GM23338 (cell line): ENCODE data around the gene FAM13C. TPM values are rescaled to one million over a fixed set of nuclear protein-coding genes. Genes with fewer than 3 reads are reported as not detected.
"Not testable (repeated sequence)": the region's sequence is repeated elsewhere in the genome, so short reads cannot be mapped to it uniquely, and the experiment has no call there.

Experiments
- ATAC-seq: fragments of 200-7000 bp; cut with Tn5 transposase; 3 replicates; pipeline ENCODE4 v1.9.1; 2020
- DNase-seq: peaks from one replicate; pipeline ENCODE4 v3.0.0-alpha.2; 2015; ENCODE audit warnings: low spot score
- H2AFZ ChIP-seq: fragments of 200-600 bp; sonication (generic); 2 replicates; pipeline ENCODE4 v1.8.0; 2016; ENCODE audit warnings: antibody characterized with exemption, mild to moderate bottlenecking, moderate library complexity
- H3F3A ChIP-seq: fragments of 200-600 bp; sonication (generic); replicated peaks from 2 replicates; pipeline ENCODE4 v1.8.0; 2017; ENCODE audit warnings: antibody characterized with exemption, mixed run types, low read depth
- H3K27ac ChIP-seq: fragments of 200-600 bp; sonication (generic); 2 replicates; pipeline ENCODE4 v1.6.1; 2016; ENCODE audit warnings: low read depth
- H3K27me3 ChIP-seq: fragments of 200-600 bp; sonication (generic); 2 replicates; pipeline ENCODE4 v1.8.0; 2016; ENCODE audit warnings: mild to moderate bottlenecking, mixed run types, moderate library complexity; ENCODE audit not compliant: insufficient read depth
- H3K36me3 ChIP-seq: fragments of 200-600 bp; sonication (generic); 2 replicates; pipeline ENCODE4 v1.8.0; 2016; ENCODE audit warnings: mild to moderate bottlenecking; ENCODE audit not compliant: insufficient read depth
- H3K4me1 ChIP-seq: fragments of 200-600 bp; sonication (generic); 2 replicates; pipeline ENCODE4 v1.8.0; 2016; ENCODE audit warnings: mild to moderate bottlenecking, moderate library complexity; ENCODE audit not compliant: insufficient read depth
- H3K4me2 ChIP-seq: fragments of 200-600 bp; sonication (generic); 2 replicates; pipeline ENCODE4 v1.7.1; 2017; ENCODE audit warnings: mixed run types
- H3K4me3 ChIP-seq: fragments of 200-600 bp; sonication (generic); 2 replicates; pipeline ENCODE4 v1.6.1; 2016; ENCODE audit warnings: mixed run types
- H3K79me2 ChIP-seq: fragments of 200-600 bp; sonication (generic); replicated peaks from 2 replicates; pipeline ENCODE4 v1.8.0; 2017; ENCODE audit warnings: mild to moderate bottlenecking; ENCODE audit not compliant: insufficient read depth
- H3K9me2 ChIP-seq: fragments of 200-600 bp; sonication (generic); 2 replicates; pipeline ENCODE4 v1.8.0; 2017; ENCODE audit not compliant: insufficient read depth
- H4K20me1 ChIP-seq: fragments of 200-600 bp; sonication (generic); replicated peaks from 2 replicates; pipeline ENCODE4 v1.8.0; 2017; ENCODE audit warnings: mild to moderate bottlenecking; ENCODE audit not compliant: insufficient read depth
- H3K27ac Mint-ChIP-seq: 2 replicates; pipeline ENCODE4 v1.8.0; 2020; ENCODE audit warnings: inconsistent platforms, mild to moderate bottlenecking, moderate library complexity, mixed read lengths
- H3K27me3 Mint-ChIP-seq: 3 replicates; pipeline ENCODE4 v1.8.0; 2022; ENCODE audit warnings: low read depth, mild to moderate bottlenecking, moderate library complexity, mixed read lengths, inconsistent platforms; ENCODE audit not compliant: insufficient read depth, poor library complexity
- H3K36me3 Mint-ChIP-seq: 3 replicates; pipeline ENCODE4 v1.8.0; 2021; ENCODE audit warnings: low read depth, mild to moderate bottlenecking, inconsistent platforms, moderate library complexity, mixed read lengths
- H3K4me1 Mint-ChIP-seq: 3 replicates; pipeline ENCODE4 v1.8.0; 2020; ENCODE audit warnings: mild to moderate bottlenecking, inconsistent platforms, mixed read lengths
- H3K4me3 Mint-ChIP-seq: 3 replicates; pipeline ENCODE4 v1.8.0; 2021; ENCODE audit warnings: moderate library complexity, mild to moderate bottlenecking, inconsistent platforms, mixed read lengths
- H3K9me3 Mint-ChIP-seq: 3 replicates; pipeline ENCODE4 v1.8.0; 2020; ENCODE audit warnings: moderate library complexity, mild to moderate bottlenecking, inconsistent platforms, mixed read lengths
- EZH2 ChIP-seq: fragments of 200-600 bp; sonication (generic); IDR thresholded peaks from one replicate; pipeline ENCODE4 v1.8.0; 2017; ENCODE audit warnings: antibody characterized with exemption, mild to moderate bottlenecking, low read depth; ENCODE audit not compliant: unreplicated experiment
- STAT1 ChIP-seq: IDR thresholded peaks from one replicate; pipeline ENCODE4 v1.6.1; 2016; ENCODE audit warnings: antibody characterized with exemption; ENCODE audit not compliant: unreplicated experiment
- ZNF114 ChIP-seq: fragments of 250-450 bp; sonication (Bioruptor Pico); IDR thresholded peaks from 2 replicates; pipeline ENCODE4 v1.5.0; 2020; ENCODE audit warnings: mild to moderate bottlenecking, moderate library complexity
- ZNF331 ChIP-seq: fragments of 250-450 bp; sonication (Bioruptor Pico); IDR thresholded peaks from 2 replicates; pipeline ENCODE4 v1.5.0; 2020; ENCODE audit warnings: low read depth, mild to moderate bottlenecking, moderate library complexity
- polyA plus RNA-seq: library from polyadenylated mRNA; unstranded; fragments of >200 nt; fragmentation: Nextera tagmentation; extraction: Ambion mirVana; gene quantifications from 2 replicates; pipeline ENCODE4 v1.2.1, GENCODE V29; 2016
- total RNA-seq: library from RNA; depleted of rRNA; stranded (reverse); fragments of >200 nt; shearing (Covaris generic); gene quantifications from 2 replicates; pipeline ENCODE4 v1.2.3, GENCODE V29; 2014
- TF ChIP-seq, protein P1 (sequence below), 2 experiments: fragments of 200-600 bp in 1 of 2; sonication (generic) in 1 of 2; conservative IDR thresholded peaks; 2 replicates each; pipeline versions ENCODE4 v1.5.1 to v1.6.1; 2016 to 2017; ENCODE audit warnings: antibody characterized with exemption in 2 of 2, low read depth in 2 of 2, mild to moderate bottlenecking in 2 of 2, moderate library complexity in 1 of 2
- TF ChIP-seq, protein P2 (sequence below): fragments of 250-450 bp; sonication (Bioruptor Pico); IDR thresholded peaks from 2 replicates; pipeline ENCODE4 v1.5.0; 2020; ENCODE audit warnings: mild to moderate bottlenecking, moderate library complexity
- TF ChIP-seq, protein P3 (sequence below): IDR thresholded peaks from 2 replicates; pipeline ENCODE4 v1.6.1; 2016; ENCODE audit warnings: antibody characterized with exemption

Gene FAM13C
- total and polyA plus RNA-seq, 2 experiments from 2014 or later = 0.94 to 2.1 TPM

DNA sequence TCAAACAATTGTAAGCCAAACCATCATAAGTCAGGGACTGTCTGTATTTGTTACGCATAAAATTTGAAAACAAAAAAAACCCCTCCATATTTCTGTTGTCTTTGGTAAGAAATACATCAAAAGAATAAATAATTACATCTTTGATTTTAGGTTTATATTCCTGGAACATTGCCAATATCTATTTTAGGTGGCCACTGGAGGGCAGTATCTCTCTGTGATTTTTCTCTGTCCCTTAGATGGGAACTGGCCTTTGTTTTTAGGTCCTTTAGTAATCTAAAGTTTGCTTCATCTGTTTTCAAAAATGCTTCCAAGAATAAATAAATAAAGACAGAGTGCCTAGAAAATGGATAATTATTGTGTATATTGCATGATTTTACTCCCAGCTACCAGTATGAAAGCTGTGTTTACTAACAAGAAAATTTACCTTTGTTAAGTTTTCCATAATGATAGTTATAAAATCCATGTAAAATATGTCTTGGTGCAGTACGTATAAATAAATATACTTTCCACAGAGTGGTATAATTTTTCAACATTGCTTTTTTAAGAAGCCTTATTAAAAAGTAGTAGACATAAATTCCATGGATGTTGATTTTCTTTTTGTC lies 121.7 kb downstream of the FAM13C start:
- H3K27me3 Mint-ChIP-seq = no peaks in the 10 kb centered on the region
- no peaks in the 10 kb centered on the region for H3K4me1 ChIP-seq
- no peaks in the 10 kb centered on the region for H4K20me1 ChIP-seq
- TF ChIP-seq, protein P1, sequence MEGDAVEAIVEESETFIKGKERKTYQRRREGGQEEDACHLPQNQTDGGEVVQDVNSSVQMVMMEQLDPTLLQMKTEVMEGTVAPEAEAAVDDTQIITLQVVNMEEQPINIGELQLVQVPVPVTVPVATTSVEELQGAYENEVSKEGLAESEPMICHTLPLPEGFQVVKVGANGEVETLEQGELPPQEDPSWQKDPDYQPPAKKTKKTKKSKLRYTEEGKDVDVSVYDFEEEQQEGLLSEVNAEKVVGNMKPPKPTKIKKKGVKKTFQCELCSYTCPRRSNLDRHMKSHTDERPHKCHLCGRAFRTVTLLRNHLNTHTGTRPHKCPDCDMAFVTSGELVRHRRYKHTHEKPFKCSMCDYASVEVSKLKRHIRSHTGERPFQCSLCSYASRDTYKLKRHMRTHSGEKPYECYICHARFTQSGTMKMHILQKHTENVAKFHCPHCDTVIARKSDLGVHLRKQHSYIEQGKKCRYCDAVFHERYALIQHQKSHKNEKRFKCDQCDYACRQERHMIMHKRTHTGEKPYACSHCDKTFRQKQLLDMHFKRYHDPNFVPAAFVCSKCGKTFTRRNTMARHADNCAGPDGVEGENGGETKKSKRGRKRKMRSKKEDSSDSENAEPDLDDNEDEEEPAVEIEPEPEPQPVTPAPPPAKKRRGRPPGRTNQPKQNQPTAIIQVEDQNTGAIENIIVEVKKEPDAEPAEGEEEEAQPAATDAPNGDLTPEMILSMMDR (conservative IDR thresholded peaks at IDR 0.05; ENCODE audit: low read depth in 2 of 2) = peak; percentile 72 to 92
- TF ChIP-seq ZNF331 (CRISPR knock-in tag) = no peak
- no peak overlapping the region for H3K4me3 Mint-ChIP-seq
- no peak overlapping the region for H3K4me3 ChIP-seq
- H3F3A ChIP-seq = no peaks in the 10 kb centered on the region
- H3K9me3 Mint-ChIP-seq = peaks cover 4% of the 10 kb centered on the region; the same call in 1 of the 3 replicates
- H2AFZ ChIP-seq = no peak overlapping the region
- H3K27ac Mint-ChIP-seq = no peak overlapping the region
- H3K4me2 ChIP-seq = no peak overlapping the region
- H3K9me2 ChIP-seq = no peaks in the 10 kb centered on the region
- H3K36me3 ChIP-seq = no peaks in the 10 kb centered on the region
- DNase-seq (peak; percentile 66), ATAC-seq (no peak; the same call in 2 of the 3 replicates)
- H3K36me3 Mint-ChIP-seq = 0 out of 3 replicates have a peak, but pooled peaks cover 3% of the 10 kb centered on the region
- no peaks in the 10 kb centered on the region for H3K79me2 ChIP-seq
- H3K4me1 Mint-ChIP-seq = peaks cover 5% of the 10 kb centered on the region; the same call in 1 of the 3 replicates
- no peaks in the 10 kb centered on the region for H3K27me3 ChIP-seq
- H3K27ac ChIP-seq = no peak overlapping the region

DNA sequence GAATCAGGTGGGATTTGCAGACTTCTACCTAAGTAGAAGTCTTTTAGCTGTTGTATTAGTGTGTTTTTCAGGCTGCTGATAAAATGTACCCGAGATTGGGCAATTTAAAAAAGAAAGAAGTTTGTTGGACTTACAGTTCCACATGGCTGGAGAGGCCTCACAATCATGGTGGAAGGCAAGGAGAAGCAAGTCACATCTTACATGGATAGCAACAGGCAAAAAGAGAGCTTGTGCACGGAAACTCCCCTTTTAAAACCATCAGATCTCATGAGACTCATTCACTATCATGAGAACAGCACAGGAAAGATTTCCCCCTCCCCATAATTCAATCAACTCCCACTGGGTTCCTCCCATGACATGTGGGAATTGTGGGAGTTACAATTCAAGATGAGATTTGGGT lies 123.2 kb downstream of the FAM13C start:
- H3K27ac ChIP-seq = not testable (repeated sequence)

DNA sequence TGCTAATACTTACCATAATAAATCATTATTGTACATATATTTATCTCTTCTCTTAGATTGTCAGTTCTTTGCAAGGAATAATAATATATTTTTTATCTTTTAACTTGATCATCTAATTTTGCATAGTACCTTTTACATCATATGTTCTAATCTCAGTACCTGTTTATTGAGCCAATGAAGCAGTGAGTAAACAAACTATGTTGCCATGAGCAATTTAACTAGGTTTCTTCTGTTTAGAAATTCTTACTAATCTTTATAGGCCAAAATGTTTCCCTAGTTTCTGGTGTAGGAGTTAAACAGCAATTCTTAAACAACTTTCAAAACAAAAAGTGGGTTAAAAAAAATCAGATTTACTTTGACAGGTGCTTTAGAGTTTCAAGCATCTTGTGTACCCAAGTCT lies 124.6 kb downstream of the FAM13C start:
- Histone ChIP-seq H3K27me3 (no peaks in the 10 kb centered on the region), H2AFZ (no peak overlapping the region), H3K9me2 (no peaks in the 10 kb centered on the region), H3K27ac (no peak overlapping the region), H4K20me1 (no peaks in the 10 kb centered on the region), H3K4me3 (no peak overlapping the region), H3F3A (no peaks in the 10 kb centered on the region), H3K4me1 (no peaks in the 10 kb centered on the region), H3K4me2 (no peak overlapping the region), H3K79me2 (no peaks in the 10 kb centered on the region), H3K36me3 (no peaks in the 10 kb centered on the region)
- Mint-ChIP-seq H3K4me1 (no peaks in the 10 kb centered on the region), H3K36me3 (0 out of 3 replicates have a peak, but pooled peaks cover 3% of the 10 kb centered on the region), H3K4me3 (no peak overlapping the region), H3K27me3 (no peaks in the 10 kb centered on the region), H3K27ac (no peak overlapping the region), H3K9me3 (peaks cover 4% of the 10 kb centered on the region; the same call in 1 of the 3 replicates)
- no peak for DNase-seq
- no peak for ATAC-seq
- TF ChIP-seq STAT1 (no peak), ZNF114 (CRISPR knock-in tag) (no peak), EZH2 (no peak)
- TF ChIP-seq, protein P2, sequence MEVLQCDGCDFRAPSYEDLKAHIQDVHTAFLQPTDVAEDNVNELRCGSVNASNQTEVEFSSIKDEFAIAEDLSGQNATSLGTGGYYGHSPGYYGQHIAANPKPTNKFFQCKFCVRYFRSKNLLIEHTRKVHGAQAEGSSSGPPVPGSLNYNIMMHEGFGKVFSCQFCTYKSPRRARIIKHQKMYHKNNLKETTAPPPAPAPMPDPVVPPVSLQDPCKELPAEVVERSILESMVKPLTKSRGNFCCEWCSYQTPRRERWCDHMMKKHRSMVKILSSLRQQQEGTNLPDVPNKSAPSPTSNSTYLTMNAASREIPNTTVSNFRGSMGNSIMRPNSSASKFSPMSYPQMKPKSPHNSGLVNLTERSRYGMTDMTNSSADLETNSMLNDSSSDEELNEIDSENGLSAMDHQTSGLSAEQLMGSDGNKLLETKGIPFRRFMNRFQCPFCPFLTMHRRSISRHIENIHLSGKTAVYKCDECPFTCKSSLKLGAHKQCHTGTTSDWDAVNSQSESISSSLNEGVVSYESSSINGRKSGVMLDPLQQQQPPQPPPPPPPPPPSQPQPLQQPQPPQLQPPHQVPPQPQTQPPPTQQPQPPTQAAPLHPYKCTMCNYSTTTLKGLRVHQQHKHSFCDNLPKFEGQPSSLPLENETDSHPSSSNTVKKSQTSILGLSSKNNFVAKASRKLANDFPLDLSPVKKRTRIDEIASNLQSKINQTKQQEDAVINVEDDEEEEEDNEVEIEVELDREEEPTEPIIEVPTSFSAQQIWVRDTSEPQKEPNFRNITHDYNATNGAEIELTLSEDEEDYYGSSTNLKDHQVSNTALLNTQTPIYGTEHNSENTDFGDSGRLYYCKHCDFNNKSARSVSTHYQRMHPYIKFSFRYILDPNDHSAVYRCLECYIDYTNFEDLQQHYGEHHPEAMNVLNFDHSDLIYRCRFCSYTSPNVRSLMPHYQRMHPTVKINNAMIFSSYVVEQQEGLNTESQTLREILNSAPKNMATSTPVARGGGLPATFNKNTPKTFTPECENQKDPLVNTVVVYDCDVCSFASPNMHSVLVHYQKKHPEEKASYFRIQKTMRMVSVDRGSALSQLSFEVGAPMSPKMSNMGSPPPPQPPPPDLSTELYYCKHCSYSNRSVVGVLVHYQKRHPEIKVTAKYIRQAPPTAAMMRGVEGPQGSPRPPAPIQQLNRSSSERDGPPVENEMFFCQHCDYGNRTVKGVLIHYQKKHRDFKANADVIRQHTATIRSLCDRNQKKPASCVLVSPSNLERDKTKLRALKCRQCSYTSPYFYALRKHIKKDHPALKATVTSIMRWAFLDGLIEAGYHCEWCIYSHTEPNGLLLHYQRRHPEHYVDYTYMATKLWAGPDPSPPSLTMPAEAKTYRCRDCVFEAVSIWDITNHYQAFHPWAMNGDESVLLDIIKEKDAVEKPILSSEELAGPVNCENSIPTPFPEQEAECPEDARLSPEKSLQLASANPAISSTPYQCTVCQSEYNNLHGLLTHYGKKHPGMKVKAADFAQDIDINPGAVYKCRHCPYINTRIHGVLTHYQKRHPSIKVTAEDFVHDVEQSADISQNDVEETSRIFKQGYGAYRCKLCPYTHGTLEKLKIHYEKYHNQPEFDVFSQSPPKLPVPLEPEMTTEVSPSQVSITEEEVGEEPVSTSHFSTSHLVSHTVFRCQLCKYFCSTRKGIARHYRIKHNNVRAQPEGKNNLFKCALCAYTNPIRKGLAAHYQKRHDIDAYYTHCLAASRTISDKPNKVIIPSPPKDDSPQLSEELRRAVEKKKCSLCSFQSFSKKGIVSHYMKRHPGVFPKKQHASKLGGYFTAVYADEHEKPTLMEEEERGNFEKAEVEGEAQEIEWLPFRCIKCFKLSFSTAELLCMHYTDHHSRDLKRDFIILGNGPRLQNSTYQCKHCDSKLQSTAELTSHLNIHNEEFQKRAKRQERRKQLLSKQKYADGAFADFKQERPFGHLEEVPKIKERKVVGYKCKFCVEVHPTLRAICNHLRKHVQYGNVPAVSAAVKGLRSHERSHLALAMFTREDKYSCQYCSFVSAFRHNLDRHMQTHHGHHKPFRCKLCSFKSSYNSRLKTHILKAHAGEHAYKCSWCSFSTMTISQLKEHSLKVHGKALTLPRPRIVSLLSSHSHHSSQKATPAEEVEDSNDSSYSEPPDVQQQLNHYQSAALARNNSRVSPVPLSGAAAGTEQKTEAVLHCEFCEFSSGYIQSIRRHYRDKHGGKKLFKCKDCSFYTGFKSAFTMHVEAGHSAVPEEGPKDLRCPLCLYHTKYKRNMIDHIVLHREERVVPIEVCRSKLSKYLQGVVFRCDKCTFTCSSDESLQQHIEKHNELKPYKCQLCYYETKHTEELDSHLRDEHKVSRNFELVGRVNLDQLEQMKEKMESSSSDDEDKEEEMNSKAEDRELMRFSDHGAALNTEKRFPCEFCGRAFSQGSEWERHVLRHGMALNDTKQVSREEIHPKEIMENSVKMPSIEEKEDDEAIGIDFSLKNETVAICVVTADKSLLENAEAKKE (CRISPR knock-in tag) = no peak
- TF ChIP-seq, protein P3, sequence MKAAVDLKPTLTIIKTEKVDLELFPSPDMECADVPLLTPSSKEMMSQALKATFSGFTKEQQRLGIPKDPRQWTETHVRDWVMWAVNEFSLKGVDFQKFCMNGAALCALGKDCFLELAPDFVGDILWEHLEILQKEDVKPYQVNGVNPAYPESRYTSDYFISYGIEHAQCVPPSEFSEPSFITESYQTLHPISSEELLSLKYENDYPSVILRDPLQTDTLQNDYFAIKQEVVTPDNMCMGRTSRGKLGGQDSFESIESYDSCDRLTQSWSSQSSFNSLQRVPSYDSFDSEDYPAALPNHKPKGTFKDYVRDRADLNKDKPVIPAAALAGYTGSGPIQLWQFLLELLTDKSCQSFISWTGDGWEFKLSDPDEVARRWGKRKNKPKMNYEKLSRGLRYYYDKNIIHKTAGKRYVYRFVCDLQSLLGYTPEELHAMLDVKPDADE = no peak

More for the DNA sequence above, 123.2 kb downstream of the FAM13C start:
- H3K9me3 Mint-ChIP-seq, H3K4me1 ChIP-seq, H3K27me3 Mint-ChIP-seq, H3K36me3 ChIP-seq, H2AFZ ChIP-seq, H3K27ac Mint-ChIP-seq, H3K4me3 ChIP-seq, H3K79me2 ChIP-seq, H3K36me3 Mint-ChIP-seq, H3K4me2 ChIP-seq, ATAC-seq, H3K27me3 ChIP-seq, DNase-seq, H4K20me1 ChIP-seq, H3F3A ChIP-seq, H3K4me3 Mint-ChIP-seq, H3K9me2 ChIP-seq, H3K4me1 Mint-ChIP-seq: not testable (repeated sequence)
